CD4-positive, alpha-beta T cell treated with Interferon alpha-2 for 1 hour (primary cell): ENCODE measurements around the gene OSBP.

Source experiments
- DNase-seq, 2 donors: peaks; one replicate each; pipeline ENCODE4 v3.0.0-alpha.2; 2020 to 2022

OSBP gene

DNA sequence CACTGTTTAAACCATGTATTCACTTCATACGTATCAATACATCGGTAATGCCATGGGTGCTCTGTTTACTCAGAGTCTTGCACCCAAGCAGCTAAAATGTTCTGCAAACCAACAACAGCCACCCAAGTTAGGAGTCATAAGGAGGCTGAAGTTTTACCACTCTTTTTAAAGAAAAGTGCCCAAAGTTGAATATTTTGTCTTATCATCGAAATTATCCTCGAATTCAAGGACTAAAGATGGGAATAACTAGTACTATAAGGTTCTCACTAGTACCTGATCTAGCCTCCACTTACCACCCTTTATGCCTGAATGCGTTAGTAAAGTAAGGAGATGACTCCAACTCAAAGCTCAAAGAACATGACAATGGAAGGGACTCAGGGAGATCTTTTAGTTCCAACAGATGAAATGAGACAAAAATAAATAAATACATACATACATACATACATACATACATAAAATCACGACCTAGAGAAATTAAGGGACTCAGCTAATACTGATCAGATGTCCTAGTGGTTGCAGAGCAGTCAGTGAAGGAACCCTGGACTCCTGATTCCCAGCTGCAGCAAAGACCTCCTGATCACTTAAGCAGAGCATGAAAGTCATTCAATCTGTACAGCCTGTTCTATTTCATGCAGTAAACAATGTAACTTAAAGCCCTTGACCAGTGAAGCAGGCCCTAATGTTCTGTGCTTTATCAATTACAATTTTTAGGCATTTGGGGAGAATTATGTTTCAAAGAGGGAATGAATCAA lies 7.7 kb downstream of the OSBP start:
- DNase-seq = no peak

DNA sequence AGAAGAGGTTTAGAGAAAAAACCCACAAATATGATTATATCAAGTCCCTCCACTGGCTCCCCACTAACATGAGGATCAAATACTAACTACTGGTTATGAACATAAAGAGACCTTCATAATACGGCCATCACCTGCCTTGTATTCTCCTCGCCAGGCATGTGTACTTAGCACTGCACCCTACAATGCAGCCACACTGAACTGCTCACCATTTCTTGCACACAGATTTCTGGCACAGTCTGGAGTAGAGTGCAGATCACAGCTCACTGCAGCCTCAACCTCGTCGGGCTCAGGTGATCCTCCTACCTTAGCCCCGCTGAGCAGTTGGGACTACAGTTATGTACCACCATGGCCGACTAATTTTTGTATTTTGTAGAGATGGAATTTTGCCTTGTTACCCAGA lies 13.1 kb downstream of the OSBP start:
- no peak for DNase-seq

DNA sequence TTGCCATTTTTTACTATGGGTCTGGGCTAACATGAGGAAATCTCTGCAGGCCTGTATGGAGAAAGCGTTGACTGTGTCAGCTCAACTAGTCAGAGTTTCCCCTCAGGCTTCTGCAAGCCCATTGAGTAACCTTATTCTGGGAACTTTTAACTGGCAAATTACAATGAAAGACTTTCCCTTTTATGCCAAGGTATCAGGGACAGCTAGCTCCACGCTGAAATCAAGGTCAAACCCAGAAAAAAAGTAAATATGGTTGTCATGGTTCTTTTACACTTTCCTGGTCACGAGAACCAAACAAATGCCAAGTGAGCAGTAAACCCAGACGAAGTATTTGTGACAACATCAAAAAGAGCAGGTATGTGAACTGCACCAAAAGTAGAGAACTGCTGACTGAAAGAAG lies 13.8 kb downstream of the OSBP start:
- DNase-seq = no peak

DNA sequence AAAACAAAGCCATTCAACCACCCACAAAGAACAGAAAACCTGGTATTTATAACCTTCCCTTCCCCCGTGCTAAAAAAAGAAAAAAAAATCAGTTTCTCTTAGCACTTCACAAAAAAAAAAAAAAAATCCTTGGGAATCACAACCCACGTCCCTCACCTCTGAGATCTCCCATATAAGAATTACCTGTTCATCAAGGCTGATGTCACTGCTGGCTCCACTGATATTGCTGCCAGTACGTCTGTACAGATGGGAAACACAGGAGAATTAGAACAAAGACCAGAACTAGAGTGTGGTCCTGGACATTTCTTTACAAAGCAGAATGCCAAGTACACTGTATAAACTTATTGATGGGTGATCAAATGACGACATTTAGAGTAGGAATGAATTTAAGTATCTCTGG lies 14.9 kb downstream of the OSBP start:
- DNase-seq = no peak

DNA sequence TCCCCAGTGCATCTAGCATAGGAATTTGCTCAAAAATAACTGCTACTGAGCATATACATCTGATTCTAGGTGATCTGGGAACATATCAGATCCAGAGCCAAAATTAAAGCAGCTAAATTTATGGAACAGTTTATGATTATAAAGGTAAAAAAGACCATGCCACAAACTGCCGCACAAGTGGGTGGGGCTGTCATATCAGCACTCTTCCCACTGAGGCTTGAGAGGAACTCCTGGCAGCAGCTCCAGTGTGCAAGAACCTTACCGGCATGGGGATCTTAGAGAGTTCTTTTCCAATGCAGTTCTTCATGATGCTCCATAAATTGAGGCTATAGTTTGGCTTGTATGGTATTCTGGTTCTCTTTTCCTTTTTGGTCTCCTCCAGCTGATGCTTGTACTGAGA lies 15.3 kb downstream of the OSBP start:
- DNase-seq = no peak

DNA sequence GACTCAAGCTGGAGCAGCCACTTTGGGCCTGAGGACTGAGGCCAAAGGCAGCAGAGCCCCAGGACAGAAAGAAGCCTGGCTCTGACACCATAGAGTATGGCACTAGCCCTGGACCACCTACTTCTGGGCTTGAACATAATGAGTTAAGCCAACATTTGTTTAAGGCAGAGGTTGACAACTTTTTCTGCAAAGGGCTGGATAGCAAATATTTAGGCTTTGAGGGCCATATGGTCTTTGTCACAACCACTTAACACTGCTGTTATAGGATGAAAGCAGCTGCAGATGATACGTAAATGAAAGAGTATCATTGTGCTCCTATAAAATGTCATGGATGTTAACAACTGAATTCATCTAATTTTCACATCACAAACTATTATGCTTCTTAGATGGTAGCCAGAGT lies 16.6 kb downstream of the OSBP start:
- no peak for DNase-seq

DNA sequence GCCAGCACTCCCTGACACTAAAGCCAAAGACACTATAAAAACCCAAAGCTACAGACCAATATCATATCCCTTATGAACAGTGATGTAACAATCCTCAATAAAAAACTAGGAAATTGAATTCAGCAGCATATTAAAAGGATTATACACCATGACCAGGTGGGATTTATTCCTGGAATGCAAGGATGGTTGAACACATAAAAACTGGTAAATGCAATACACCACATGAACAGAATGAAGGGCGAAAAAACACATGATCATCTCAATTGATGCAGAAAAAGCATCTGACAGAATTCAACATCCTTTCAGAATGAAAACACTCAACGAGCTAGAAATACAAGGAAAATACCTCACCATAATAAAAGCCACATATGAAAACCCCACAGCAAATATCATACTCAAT lies 31.3 kb downstream of the OSBP start:
- no peak for DNase-seq

DNA sequence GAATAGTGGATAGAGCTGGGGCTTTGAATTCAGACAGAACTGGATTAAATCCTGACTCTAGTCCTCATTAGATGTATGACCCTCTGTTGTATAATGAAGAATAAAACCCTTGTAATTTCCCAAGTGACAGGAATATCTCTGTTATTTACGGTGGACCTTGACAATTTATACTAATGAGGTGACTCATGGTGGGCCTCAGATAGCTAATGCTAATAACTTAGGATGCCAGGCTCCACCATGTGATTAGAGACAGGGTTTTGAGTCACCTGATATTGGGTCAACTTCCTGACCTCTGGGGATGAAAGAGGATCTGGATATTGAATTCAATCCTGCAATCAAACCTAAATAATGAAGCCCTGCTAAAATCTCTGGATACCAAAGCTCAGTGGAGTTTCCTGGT lies 33.6 kb downstream of the OSBP start:
- DNase-seq = no peak

DNA sequence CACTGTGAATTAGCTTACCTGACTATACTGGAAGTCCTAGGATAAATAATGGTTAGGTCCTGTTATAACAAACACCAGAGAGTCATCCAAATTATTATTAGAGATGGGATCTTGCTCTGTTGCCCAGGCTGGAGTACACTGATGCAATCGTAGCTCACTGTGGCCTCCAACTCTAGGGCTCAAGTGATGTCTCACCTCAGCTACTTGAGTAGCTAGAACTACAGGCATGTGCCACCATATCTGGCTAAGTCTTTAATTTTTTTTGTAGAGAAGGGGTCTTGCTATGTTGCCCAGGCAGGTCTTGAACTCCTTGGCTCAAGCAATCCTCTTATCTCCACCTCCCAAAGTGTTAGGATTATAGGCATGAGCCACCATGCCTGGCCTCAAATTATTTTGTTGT lies 37.2 kb downstream of the OSBP start:
- no peak for DNase-seq

DNA sequence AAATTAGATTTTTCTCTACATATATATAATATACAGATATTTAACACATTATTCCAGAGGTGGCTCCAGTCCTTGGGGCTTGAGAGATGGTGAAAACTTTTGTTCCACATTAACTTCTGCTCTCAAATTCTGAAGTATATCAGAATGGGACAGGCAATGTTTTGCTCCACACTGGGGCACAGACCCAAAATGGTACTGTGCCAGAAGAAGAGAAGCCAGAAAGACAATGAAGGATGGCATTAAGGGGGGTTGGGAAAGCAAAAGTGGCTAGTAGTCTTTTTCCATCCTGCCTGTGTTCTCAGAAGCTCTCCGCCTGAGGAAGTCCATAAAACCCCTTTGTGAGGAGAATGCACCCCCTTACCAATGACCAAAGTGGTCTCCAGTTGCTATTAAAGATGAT lies 40.1 kb downstream of the OSBP start:
- no peak for DNase-seq

DNA sequence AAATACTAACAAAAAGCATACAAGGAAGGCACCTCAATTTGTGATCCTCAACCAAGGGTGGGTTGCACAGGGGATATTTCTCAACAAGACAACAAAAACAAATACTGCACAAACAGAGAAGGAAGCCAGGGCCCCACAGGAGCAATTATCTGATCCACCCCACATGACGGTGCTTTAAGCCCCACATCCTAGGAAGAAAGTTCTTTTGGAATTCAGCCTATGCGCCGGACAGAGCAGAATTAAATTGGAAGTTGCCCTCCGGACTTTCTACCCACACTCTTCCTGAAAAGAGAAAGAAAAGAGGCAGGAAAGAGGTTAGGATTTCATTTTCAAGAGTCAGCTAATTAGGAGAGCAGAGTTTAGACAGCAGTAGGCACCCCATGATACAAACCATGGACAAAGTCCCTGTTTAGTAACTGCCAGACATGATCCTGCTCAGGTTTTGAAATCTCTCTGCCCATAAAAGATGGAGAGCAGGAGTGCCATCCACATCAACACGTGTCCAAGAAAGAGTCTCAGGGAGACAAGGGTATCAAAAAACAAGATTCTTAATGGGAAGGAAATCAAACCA lies 40.6 kb downstream of the OSBP start:
- DNase-seq = no peak

DNA sequence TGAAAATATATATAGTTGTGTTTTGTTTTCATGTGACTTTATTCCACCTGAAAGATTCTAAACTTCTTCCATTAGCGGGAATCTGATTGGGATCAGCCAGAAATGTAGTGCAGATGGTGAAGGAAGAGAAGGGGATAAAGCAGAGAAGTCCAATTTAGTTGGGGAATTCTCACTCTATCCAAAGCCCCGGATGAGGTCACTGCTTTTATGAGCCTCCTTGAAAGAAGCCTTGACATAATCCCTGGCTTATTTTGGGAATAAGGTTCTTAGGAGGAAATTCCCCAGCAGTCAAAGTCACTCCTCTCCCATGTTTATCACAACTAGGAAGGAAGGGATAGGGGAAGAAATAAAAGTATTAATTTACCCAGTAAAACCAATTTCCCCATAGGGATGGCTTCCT lies 41.1 kb downstream of the OSBP start:
- no peak for DNase-seq

DNA sequence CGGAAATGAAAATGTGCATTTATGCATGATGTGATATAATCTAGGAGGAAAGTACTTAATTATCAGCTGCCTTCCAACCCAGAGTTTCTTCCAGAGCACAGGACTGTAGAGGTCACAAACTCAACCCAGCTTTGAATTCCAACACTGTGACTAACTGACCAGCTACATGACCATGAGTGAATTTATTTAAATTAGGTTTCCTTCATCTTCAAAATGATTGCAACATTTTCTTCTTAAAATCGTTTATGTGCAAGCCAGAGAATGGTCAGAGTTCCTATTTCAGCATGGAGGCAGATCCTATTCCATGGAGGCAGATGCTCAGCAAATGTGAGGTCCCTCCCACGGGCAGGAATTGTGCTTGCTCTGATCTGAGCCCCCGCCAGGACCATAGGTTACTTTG lies 42.4 kb downstream of the OSBP start:
- no peak for DNase-seq

DNA sequence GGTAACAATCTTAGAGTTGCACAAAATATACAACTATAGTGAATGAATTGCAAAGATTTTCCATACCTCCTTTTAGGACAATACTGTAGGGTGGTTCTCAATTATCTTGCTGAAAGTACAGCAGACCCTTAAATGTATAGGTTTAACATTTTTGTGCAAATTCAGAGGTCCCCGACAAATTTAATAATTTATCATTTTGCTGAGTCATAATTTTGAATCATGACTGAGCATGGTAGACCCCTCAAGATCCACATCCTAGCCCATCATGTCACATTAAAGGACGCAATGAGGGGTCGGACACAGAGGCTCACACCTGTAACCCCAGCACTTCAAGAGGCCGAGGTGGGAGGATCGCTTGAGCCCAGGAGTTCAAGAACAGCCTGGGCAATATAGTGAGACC lies 43.5 kb downstream of the OSBP start:
- DNase-seq = no peak

DNA sequence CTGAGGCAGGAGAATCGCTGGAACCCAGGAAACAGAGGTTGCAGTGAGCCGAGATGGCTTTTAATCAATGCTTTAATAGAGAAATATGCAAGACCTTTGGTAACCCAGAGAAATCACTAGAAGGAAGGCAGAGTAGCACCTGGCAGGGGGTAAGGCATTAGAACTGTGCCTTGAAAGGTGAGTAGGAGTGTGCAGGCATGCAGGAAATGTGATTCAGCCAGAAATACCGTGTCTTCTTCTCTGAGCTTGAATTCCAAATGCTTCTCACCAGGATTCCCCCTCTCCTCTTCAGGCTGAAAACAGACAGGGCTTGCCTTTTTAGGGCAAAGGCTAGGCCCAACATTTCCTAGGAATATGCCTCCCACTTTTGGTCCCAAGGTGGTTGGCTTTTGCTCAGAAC lies 53.3 kb downstream of the OSBP start:
- DNase-seq = no peak

DNA sequence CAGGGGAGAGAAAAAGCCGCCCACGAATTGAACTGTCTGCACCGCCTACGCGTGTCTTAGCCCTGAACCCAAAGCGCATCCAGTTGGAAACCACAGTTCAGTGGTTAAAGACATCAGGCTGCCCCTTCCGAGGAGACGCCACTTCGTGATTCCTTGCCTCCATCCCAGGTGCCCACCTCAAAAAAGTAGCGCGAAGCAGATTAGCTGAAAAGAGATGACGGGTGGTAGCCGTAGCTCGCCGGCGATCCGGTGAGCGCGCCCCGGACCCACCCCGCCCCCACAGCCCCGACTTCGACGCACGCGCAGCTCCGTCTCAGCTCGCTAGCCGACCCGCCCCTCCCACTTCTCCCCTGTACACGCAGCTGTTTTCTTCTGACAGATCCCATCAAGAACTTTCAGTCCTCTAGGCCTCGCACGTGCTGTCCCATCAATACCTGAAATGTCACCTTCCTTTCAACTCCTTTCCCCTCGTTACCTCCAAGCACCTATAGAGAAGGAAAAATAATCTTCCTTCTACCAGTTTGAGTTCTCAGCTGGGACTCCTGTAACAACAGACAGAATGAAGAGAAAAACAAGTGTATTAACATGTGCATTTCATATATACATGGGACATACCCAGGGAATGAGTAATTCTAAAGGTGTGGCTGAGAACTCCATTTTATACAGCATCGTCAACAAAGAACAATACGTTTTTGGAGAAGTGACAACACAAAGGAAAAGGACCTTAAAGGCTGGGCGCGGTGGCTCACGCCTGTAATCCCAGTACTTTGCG lies 54.7 kb downstream of the OSBP start:
- DNase-seq = peak; percentile 81 to 85

DNA sequence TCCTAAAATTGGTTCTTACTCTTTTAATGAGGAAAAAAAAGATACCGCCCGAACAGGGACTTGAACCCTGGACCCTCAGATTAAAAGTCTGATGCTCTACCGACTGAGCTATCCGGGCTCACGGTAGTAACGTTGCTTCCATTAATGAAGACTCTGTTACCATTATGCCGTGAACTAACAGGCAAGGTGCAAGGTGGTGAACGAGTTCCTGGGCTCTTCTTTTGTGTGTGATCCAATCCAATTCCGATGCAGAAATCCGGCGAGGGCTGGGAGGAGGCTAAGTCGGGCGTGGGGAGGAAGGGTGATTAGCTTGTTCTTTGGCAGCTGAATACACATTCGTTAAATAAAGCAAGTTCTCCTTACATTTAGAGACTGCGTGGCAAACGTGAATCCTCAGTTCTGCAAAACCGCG lies 55.3 kb downstream of the OSBP start:
- peak; percentile 72 to 86 for DNase-seq

DNA sequence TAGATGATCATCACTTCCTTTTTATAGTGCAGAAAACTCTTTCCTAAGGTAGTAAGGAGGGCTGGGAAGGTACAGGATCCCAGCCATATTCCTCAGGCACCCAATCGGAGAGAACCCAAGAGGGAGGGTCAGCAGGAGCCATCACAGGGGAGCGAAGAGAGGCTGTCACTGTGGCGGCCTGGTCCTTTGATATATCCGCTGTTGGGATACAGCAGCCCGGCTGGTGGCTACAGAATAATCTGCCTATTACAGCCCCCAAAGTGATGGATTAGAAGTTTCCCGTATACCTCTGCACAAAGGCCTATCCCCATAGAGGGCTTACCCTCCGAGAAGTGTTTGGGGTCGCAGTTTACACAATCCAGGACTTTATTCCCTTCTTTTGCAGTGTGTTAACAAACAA lies 55.7 kb downstream of the OSBP start:
- DNase-seq = no peak

DNA sequence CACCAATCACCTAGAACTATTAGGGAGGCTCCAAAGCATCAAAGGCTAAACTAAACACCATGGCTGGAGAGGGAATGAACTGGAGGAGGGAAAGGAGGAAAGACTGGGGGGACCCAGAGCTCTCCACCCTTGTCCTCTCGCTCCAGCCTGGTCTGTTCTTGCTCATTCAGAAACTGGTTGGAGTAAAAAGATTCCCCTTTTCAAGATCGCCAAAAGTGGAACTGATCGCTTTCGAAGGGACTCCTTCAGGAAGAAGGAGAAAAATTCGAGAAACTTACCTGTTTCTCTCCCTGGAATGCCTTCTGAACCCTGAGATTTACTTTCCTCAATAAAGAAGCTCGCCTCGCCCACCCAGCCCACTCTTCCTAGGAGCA lies 57.3 kb downstream of the OSBP start:
- DNase-seq = no peak

DNA sequence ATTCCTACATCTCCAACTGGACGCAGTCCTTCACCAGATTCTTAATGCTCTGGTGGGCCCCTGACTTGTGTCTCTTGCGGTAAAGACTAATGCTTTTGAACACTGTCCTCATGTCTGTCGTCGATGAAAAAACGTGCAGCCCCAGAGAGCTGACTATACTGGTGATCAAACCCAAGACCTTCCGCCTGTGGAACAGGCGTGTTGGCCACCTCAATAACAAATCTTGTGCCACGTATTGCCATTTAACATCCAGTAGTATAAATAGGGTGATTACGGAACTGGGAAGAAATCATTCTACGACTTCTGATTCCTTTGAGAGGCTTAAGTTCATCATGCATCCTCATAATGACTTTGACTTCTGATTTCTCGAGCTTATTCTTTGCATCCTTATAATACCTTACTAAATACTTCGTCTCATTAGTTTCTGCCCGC lies 58.6 kb downstream of the OSBP start:
- peak in 1 of 2 donors; percentile 40 for DNase-seq

DNA sequence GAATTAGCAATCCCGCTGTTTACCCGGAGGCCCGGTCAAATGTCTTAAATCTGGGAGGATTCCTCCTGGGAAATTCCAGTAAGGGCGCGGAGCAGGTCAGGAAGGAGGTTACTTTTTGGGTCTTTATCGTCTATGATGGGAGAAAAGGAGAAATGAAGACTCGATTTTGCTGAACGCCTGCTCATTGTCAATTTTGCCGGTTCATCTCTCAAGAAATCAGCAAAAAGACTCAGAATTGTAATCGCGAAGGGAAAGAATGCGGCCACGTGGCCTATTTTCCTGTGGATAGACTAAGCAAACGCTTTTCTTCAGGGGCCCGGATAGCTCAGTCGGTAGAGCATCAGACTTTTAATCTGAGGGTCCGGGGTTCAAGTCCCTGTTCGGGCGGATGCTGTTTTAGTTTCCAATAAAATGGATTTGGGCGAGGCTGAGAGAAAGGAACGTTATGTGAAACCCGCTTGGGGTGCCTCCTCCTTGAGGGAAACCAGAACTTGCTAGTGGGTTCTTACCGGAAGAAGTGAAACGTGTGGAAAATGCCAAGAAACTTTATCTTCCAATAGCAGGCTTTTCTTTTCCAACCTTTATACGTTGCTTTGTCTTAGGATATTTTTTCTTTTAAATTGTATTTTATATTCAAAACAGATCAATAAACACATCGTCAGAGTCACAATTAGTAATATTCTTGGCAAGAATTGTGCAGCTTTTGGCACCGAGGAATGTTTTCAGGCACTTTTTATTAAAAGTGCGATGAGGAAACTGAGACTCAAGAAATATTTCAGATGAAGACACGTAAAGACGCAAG lies 59.3 kb downstream of the OSBP start:
- peak; percentile 64 to 73 for DNase-seq

DNA sequence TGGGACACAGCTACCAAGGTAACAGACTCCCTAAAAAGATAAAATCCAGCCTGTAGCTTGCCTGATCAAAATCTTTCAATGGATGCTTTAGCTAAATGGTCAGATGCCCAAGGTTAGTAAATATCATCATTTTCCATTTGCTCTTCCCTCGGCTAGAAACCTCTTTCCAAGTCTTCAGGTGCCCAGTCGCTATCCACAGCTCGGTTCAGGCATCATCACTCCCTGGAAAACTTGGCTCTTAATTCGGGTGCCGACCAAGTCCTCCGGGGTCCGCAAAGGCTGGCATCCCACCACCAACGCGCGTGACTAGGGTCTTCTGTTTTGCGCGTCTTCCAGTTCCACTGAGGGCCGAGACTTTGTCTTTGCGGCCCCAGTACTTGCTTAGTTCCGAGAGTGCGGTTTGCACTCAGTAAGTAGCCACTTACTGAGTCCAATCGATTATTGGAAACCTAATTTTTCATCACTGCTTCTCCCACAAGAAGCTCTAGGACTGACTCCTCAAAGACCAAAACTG lies 59.9 kb downstream of the OSBP start:
- DNase-seq = no peak

DNA sequence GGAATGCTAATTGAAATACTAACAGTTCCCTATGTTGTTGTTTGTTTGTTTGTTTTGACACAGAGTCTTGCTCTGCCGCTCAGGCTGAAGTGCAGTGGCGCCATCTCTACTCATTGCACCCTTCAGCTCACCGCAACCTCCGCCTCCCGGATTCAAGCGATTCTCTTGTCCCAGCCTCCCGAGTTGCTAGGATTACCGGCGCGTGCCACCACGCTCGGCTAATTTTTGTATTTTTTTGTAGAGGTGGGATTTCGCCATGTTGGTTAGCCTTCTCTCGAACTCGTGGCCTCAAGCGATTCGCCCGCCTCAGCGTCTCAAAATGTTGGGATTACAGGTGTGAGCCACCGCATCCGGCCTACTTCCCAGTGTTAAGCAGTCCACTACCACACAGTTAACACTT lies 62.3 kb downstream of the OSBP start:
- no peak for DNase-seq
